Activated CD4-positive, CD25-positive, alpha-beta regulatory T cell treated with anti-CD3 and anti-CD28 coated beads, Interleukin-2, amount 50 U/mL, for 24 hours (primary cell): ENCODE measurements around the gene AKAP13.

Experiments used
- ATAC-seq, 2 donors: fragments of 150-1000 bp; cut with Tn5 transposase; one replicate each; pipeline ENCODE4 v1.10.0; 2021; ENCODE audit warnings: mild to moderate bottlenecking in 1 of 2, moderate library complexity in 1 of 2

AKAP13 gene

DNA sequence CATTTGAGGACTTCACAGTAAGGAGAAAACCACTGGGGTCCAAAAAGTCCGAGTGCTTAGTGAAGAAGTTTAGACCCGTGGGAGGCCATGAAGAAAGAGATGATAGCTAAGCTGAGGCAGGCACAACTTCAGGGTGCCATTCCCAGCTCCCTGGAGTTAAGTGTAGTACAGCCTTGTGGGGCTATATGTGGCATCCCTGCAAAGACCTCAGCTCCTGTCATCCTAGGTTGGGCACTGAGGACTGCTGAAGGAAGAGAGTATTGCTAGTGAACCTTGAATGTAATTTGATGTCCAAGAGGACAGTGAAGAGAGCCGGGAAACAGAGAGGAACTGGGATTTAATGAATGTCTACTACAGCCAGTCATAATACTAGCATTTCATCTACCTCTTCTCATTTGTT is 162.1 kb downstream of the AKAP13 start:
- no peak for ATAC-seq

DNA sequence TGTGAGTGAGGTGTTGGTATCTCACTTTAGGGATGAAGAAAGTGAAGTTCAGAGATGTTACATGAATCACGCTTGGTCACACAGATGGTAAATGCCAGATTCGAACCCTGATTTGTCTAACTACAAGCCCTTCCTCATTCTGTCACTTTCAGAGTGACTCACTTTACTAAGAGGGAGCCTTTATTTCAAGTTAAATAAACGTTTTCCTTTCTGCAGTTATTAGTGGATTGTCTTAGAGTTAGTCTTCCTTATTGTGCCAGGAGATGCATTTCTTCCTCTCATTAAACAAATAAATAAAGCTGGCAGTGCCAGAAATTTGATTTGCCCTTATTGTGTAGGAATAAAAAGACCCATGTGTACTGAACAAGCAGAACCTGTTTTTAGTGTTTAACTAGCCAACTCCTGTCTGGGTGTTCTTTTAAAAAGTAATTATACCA is 162.5 kb downstream of the AKAP13 start:
- peak; percentile 86 to 88 for ATAC-seq

DNA sequence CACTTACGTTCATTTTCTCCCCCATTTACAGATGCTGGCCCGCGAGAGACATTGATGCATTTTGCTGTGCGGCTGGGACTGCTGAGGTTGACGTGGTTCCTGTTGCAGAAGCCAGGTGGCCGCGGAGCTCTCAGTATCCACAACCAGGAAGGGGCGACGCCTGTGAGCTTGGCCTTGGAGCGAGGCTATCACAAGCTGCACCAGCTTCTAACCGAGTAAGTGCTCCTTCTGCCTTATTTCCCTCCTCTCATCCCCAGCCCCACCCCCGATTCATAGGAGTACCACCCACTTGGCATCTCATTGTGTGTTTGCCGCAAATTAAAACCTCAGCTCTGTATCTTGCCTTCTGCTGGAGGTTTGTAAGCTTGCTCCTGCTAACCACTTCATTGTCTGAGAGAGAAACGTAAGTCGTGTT is 163.3 kb downstream of the AKAP13 start:
- no peak for ATAC-seq

DNA sequence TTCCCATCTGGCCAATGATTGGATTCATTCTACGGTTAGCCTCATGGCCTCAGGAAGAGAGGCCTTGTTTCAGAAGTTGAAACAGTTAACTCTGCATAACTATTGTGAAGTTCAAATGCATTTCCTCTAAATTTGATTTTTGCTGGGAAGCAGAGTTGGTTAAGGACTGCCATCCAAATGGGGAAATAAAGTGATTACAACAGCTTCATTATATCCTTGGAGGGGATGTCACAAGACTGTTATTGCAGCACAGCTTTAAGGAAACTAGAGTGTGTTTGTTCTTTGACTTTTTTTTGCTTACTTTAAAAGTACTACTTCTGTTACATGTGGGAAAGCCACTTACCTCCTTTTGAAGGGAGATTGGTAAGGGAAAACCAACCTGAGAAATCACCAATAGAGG is 164.8 kb downstream of the AKAP13 start:
- no peak for ATAC-seq

DNA sequence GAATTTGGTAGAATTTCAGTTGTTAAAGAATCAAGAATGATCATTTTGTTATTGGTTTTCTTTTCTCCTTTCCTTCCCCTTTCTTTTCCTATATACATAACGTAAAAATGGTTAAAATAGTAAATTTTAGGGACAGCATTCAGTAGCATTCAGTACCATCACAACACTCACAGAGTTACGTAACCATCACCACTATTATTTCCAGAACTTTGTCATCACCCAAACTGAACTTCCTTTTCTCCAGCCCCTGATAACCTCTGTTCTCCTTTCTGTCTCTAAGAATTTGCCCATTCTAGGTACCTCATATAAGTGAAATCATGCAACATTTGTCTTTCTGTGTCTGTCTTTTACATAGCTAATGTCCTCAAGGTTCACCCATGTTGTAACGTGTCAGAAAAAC is 165.3 kb downstream of the AKAP13 start:
- ATAC-seq: no peak

DNA sequence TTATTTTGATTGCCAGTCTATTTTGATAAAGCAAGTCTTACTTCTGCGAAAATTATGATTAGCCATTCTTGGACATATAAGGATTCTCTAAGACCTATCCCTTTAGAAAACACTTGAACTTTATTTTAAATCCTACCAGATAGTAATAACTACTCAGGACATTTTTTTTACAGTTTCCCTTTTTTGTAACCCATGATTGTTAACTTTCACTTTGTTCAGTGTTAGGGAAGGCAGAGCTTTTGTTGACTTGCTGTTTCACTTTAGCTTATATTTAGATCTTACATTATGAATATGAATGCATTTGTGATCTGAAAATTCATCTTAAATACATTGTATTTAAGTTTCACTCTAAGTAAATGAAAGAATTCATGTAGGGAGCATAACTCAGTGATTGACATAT is 167.0 kb downstream of the AKAP13 start:
- no peak for ATAC-seq

DNA sequence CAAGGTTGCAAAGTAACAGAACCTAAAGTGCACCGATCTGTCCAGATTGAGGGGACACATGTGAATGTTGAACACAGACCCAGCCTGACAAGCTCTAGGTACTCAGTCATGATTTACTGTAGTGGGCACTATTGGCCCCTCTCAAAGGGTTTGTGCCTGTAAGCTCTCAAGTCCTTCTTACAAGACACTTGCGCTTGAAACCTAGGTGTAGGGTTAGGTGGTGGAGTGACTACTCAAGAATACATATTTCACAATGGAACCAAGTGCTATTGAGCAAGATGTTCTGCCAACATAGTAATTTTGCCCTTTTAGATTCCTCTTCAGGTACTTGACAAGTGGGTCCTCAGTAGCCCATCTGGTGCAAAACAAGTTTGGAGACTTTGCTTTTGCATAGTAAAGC is 169.9 kb downstream of the AKAP13 start:
- ATAC-seq: no peak

DNA sequence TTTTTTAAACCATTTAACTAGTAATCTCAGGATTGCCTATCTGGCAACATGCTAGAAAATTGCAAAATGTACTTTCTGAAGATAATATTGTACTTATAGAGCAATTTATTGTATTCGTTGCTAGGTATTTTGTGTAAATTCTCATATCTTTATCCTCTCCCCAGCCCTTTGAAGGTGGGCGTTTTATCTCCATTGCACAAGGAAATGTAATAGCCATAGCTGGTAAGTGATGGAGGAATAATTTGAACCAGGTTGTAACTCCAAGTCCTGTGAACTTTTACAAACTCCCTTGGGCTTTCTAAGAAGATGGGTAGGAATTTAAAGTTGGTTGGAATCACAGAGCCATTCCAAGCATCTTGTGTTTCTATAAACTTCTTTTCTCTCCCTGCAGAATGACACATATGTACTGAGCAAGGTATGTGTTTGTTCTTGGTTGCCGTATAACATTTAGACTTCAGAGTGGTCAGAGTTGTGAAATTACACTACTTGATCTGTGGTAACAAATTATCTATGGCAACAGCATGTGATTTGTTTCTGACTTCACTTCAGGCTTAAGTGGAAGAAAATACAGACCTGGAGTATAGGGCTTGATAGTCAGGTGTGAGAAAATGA is 170.9 kb downstream of the AKAP13 start:
- no peak for ATAC-seq

DNA sequence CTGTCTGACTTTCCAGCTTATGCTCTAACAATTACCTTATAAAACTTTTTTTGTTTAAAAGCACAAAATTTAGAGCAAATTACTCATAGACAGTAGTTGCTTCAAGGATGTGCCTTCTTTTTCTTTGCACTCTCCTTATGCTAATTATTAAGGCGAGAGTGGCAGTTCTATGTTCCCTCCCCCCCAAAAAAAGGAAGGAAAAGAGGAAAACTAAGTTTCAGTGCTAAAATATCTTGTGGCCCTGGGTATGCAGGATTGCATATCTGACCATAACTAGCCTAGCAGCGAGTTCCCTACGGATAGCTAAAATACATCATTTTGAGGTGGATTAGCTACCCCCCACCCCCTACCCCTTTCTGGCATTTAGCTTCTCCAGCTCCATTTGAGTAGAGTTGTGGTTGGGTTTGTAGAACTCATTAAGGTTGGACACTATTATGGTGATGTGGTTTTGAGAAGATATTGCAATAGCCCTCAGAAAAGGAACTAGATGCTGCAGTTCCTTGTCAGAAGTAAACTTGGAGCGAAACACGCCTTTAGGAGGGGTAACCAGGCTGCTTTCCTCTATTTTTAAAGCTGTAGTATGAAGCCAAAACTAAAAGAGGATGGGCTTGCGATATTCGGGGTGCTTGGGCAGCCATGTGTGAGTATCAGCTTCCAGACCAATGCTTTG is 174.6 kb downstream of the AKAP13 start:
- ATAC-seq: no peak

DNA sequence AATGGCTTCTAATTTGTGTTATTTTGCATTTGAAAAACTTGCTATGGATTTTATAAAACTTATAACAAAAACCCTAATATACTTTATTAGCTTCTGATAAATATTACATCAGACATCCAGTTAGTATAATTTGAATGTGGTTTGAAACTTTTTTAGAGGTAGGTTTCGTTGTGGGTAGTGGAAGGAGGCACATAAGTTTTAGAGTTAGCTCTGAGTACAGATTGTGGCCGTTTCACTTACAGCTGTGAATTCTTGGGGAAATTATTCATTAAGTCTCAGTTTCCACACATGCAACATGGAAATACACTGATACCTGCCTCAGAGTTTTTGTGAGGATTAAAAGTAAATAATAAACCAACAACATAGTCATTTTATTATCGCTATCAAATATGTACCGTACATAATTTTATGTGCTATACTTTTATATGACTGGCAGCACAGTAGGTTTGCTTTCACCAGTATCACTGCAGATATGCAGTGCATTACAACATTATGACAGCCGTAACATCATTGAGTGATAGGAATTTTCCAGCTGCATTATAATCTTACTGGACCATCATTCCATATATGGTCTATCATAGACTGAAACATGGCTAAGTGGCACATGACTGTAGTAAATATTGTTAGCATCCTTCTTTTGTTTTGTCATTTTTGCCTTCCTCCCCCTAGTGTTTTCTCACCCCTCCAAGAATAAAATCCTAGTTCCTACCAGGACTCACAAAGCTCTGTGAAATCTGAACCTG is 175.6 kb downstream of the AKAP13 start:
- ATAC-seq: peak in 1 of 2 donors; percentile 48

DNA sequence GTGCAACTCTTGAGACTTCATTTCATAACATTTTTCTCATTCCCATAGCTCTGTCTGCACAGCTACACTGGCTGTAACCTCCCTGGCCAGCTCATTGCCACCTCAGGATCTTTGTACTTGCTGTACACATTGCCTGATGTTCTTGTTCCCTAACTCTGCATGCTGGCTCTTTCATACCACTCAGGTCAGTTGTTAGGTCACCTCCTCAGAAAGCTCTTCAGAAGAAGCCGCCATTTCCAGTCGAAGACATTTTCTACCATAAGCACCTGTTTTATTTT is 176.2 kb downstream of the AKAP13 start:
- no peak for ATAC-seq

DNA sequence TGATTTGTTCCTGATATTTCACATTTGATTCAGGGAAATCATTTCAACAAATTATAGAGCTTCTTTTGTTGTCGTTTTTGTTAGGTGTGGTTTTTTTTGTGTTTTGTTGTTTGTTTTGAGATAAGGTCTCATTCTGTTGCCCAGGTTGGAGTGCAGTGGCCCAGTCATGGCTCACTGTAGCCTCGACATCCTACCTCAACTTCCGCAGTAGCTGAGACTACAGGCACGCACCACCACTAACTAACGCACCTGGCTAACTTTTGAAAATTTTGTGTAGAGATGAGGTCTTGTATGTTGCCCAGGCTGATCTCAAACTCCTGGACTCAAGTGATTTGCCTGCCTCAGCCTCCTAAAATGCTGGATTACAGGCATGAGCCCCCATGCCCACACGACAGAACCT is 177.0 kb downstream of the AKAP13 start:
- ATAC-seq: no peak

DNA sequence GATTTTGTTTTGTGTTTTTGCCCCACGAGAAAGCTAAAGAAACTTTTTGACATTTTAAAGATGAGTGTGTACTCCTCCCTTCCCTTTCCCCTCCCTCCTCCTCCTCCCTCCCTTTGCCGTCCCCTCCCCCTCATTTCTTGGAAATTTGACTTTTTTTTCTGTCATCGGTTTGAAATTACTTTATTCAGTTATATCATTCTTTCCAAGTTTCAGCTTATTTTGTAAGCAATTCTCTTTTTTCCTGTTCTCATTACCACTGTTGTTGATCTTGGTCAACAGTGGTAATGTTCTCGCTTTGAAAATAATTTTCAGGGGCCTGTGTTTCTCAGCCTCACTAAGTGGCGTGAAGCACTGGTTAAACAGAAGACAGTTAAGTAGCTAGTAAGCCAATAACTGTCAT is 178.4 kb downstream of the AKAP13 start:
- no peak for ATAC-seq

DNA sequence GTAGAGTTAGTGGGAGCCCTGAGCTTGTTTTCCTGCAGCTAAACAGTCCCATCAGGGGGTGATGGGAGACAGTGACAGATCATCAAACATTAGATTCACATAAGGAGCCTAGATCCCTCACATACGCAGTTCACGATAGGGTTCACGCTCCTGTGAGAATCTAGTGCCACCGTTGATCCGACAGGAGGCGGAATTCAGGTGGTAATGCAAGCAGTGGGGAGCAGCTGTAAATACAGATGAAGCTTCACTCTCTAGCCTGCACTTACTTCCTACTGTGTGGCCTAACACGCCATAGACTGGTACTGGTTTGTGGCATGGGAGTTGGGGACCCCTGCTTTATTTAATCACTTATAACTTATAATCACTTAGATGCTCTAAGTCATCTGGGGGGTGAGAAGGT is 179.1 kb downstream of the AKAP13 start:
- no peak for ATAC-seq

DNA sequence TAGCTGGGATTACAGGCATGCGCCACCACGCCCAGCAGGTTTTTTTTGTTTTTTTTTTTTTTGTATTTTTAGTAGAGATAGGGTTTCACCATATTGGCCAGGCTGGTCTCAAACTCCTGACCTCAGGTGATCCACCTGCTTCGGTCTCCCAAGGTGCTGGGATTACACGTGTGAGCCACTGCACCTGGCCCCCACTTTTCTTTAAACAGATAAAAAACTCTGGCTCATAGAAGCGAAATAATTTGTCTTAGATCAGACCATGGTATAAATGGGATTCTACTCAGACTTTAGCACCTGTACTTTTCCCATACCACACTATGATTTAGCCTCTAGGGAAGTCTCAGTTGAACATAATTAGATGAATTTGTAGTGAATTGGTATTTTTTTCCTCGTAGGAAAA is 182.4 kb downstream of the AKAP13 start:
- no peak for ATAC-seq

DNA sequence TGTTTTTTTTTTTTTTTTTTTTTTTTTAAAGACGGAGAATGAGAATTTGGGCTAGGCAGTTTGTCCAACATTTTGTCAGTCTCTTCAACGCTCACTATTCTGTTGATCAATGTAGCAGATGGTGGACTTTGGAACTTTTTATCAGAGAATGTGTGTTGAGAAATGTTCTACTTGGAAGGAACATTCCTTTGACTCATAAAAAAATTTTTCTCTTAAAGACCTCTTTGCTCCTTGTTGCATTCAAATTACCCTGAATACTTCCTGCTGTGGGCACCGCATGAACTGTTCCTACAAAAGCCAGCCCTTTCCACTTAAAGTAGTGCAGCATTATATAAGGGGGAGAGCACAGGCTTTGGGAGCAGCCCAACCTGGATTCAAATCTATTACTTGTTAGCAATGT is 182.9 kb downstream of the AKAP13 start:
- no peak for ATAC-seq

DNA sequence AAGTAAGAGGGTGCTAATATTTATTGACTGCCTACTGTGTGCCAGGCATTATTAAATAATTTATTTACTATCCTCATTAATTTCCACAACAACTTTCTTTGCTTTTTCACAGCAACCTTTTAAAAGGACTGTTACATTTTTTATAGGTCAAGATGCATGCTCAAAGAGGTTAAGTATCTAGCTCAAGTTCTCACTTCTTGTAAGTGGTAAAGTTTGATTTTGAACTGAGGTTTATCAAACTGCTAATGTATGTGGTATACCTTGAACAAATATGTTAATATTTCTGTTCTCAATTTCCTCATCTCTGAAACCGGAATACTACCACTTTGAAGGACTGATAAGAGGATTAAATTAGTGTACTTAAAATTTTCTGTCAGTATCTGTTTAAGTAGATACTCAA is 183.3 kb downstream of the AKAP13 start:
- ATAC-seq: no peak

DNA sequence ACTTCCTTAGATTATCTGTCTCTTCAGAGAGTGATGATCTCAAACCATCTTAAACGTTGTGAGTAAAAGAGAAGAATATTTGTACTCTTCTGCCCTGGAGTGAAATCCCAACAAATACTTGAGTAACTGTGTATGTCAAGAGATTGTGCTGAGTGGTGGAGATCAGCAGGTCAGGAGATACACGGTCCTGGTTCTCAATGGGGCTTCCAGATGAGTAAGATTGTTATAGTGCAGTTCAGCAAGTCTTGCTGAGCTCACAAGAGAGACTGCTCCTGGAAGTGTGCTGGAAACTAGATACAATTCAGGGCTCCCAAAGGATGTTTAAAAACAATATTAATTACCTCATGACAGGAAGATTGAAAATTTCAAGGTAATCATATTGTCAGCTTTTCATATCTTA is 184.3 kb downstream of the AKAP13 start:
- ATAC-seq: no peak

DNA sequence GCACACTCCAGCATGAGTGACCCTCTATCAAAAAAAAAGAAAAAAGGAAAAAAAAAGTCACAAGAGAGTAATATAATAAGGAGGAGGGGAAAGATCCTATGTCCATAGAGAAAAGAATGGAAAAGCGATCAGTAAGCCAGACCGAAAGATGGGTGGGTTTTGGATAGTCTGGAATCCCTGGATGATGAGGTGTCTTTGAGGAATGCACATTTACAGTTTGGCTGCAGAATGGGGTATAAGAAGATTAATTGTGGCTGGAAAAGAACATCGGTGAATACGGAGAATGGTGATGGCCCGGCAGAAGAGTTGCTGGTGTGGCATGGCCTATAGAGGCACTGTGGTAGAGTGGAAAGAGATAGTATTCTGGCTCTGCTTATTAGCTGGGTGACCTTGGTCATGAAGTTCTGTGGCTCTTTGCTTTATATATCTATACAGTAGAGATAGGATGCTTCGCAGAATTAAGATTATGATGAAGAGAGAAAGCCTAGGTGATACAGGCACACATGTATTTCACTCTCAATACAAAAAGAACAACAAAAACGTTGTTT is 187.9 kb downstream of the AKAP13 start:
- no peak for ATAC-seq

DNA sequence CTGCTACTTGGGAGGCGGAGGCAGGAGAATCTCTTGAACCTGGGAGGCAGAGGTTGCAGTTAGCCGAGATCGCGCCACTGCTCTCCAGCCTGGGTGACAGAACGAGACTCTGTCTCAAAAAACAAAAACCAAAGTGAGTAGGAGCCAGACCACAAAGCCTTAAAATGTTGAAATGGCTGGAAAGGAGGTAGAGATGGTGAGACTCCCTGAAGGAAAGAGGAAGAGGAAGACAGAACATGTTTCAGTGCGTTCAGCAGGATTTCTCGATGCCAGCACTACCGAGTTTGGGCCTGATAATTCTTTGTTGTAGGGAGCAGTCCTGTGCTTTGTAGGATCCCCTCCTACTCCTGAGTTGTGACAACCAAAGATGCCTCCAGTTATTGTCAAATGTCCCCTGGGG is 189.9 kb downstream of the AKAP13 start:
- no peak for ATAC-seq

DNA sequence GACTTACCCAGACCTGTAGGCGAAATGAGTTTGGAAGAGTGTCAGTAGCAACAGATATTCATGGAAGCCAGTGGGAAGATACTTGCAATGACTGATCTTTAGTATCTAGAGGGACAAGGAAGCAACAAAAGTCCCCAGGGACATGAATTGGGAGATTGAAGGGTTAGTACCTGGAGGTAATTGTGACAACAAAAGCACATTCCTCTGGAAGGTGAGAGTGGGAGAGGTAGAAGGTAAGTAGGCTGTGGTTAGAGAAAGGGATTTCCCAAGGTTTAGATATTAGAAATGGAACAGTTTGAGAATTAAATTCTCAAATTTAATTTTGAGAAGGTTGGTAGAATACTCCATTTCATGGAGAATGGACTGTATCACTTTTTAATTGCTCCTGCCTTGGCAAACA is 191.4 kb downstream of the AKAP13 start:
- no peak for ATAC-seq

DNA sequence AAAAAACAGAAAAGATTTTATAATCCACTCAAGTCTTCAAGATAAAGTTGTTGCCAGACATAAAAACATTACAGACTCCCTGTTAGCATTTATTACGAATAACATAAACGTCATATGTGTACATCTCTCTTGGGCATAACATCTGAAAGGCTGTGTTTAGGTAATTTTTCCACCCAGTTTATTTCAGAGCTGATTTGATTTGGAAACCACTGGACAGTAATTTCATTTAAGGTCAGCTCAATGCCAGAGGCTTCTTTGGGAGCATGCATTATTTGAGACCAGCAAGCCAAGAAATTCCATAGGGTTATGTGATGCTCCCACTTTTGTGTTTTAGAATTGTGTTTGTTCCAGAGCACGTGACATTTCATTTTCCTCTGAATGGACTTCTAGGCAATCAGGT is 196.0 kb downstream of the AKAP13 start:
- no peak for ATAC-seq

DNA sequence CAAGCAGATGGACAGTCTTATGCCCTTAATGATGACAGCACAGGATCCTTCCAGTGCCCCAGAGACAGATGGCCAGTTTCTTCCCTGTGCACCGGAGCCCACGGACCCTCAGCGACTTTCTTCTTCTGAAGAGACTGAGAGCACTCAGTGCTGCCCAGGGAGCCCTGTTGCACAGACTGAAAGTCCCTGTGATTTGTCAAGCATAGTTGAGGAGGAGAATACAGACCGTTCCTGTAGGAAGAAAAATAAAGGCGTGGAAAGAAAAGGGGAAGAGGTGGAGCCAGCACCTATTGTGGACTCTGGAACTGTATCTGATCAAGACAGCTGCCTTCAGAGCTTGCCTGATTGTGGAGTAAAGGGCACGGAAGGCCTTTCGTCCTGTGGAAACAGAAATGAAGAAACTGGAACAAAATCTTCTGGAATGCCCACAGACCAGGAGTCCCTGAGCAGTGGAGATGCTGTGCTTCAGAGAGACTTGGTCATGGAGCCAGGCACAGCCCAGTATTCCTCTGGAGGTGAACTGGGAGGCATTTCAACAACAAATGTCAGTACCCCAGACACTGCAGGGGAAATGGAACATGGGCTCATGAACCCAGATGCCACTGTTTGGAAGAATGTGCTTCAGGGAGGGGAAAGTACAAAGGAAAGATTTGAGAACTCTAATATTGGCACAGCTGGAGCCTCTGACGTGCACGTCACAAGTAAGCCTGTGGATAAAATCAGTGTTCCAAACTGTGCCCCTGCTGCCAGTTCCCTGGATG is 198.7 kb downstream of the AKAP13 start:
- ATAC-seq: no peak
